Activated T-helper 1 cell treated with Interleukin-2 at 50 U/mL for 16 hours (primary cell): Measurements from ENCODE around the gene JADE2.
"Not testable (repeated sequence)": the region's sequence is repeated elsewhere in the genome, so short reads cannot be mapped to it uniquely, and the experiment has no call there.

ENCODE experiments used
- DNase-seq: peaks from one replicate; pipeline ENCODE4 v3.0.0-alpha.2; 2020; ENCODE audit warnings: low read depth

Gene JADE2

GRCh38 chr5:134590992-134591659, 65.7 kb downstream of the JADE2 start:
- no peak for DNase-seq

GRCh38 chr5:134592141-134592746, 66.8 kb downstream of the JADE2 start:
- no peak for DNase-seq

DNA sequence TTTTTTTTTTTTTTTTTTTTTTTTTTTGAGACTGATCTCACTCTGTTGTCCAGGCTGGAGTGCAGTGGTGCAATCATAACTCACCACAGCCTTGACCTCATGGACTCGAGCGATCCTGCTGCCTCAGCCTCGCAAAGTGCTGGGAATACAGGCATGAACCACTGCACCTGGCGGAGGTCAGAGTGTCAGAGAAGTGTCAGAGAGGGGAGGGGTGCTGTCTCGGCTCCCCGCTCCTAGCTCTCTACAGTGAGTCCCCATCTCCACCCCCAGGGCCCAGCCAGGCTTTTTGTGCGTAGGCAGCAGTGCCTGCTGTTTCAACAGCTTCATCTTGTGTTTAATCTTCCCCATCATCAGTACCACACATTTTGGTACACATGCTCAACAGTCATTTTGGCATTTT, 68.9 kb downstream of the JADE2 start:
- no peak for DNase-seq

GRCh38 chr5:134594797-134595457, 69.5 kb downstream of the JADE2 start:
- no peak for DNase-seq

DNA sequence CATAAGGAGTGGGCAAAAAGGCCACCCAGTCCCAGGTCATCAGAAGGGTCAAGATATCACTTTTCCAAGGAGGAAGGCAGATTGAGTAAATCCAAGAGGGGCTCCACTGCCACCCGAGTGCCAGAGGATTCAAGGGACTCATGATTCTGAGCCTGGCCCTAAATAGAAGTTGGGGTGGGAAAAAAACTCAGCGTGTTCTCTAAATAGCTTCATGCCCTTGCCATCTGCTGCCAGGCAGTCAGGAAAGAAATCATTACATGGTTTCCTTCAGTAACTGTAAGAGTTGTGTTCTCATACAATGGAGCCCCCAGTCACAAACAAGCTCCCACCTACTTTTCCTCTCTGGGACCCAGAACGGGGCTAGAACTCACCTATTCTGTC, 70.0 kb downstream of the JADE2 start:
- no peak for DNase-seq

- DNase-seq, result not testable (repeated sequence)
Observed at GRCh38 chr5:134599820-134600219, 74.3 kb downstream of the JADE2 start.

GRCh38 chr5:134600600-134600999, 75.1 kb downstream of the JADE2 start:
- DNase-seq, result no peak

DNA sequence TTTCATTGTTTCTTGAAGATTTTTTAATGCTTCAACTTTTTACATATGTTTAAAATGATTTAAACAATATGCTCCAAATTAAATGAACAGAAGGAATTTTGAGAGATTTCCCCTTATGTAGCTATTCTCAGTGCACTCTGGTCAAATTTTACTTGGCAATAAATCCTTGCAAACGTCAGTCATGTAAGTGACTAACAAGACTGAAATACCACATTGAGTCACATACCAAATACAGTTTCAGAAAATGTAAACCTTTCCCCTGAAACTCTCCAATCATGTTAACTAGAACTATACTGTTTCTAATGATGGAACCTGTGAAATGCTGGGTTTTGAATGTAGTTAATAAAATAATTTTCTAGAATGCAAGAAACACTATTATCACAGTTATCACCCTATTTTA, 77.6 kb downstream of the JADE2 start:
- DNase-seq, result no peak

GRCh38 chr5:134604908-134605307, 79.4 kb downstream of the JADE2 start:
- DNase-seq, result no peak

GRCh38 chr5:134606726-134607125, 81.3 kb downstream of the JADE2 start:
- no peak for DNase-seq

DNA sequence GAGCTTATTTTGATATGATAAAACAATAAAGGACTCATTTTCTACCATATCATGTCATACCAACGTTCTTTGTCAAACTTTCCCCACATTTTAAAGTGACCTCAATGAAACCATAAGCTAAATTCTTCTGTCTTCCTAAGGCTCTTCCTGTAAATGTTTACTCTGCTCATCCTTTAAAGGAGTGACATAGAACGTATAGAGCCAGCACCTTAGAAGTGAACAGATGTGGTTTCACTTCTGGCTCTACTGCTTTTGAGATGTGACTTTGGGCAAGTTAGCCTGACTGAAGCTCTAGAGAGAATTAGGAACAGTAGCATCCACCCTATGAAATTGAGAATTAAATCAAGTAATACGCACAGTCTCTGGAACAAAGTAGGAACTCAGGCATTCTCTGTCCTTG, 83.1 kb downstream of the JADE2 start:
- no peak for DNase-seq

DNA sequence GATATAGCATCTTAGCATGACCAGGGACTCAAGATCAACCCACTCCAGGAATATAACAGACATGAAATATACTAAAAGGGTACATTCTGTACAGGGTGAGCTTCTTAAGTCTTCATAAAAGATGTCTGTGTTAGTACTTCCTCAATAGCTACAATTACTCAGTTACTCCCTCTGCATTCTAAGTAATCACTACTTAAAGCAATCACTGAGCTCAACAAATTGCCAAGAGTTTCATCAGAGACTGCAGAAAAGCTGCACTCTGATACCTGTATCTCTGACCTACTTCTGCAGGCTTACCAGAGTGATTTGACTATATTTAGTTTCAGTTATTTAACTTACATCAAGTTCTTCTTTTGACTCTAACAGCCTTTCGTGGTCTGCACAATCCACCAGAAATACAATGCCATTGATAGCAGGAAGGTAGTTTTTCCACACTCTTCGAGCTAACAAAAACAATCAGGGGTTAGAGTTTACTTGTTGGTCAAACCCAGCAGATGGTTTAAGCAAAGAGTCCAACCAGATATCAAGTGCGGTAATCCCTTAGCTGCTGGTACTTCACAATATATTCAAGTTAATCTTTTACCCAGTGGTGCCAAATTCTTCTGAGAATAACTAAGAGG, 83.9 kb downstream of the JADE2 start:
- DNase-seq, result no peak

DNA sequence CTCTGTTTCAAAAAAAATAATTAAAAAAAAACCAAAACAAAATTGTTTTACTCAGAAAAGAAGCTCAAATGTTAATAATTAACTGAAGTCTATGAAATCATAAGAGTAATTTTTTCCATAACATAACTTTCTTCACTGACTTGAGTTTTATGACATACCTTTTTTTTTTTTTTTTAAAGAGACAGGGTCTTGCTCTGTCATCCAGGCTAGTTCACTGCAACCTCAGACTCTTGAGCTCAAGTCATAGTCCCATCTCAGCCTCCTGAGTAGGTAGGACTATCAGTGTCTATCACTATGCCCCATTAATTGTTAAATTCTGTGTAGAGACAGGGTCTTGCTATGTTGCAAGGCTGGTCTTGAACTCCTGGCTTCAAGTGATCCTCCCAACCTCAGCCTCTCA, 85.3 kb downstream of the JADE2 start:
- DNase-seq, result no peak

GRCh38 chr5:134611515-134611914, 86.0 kb downstream of the JADE2 start:
- no peak for DNase-seq

DNA sequence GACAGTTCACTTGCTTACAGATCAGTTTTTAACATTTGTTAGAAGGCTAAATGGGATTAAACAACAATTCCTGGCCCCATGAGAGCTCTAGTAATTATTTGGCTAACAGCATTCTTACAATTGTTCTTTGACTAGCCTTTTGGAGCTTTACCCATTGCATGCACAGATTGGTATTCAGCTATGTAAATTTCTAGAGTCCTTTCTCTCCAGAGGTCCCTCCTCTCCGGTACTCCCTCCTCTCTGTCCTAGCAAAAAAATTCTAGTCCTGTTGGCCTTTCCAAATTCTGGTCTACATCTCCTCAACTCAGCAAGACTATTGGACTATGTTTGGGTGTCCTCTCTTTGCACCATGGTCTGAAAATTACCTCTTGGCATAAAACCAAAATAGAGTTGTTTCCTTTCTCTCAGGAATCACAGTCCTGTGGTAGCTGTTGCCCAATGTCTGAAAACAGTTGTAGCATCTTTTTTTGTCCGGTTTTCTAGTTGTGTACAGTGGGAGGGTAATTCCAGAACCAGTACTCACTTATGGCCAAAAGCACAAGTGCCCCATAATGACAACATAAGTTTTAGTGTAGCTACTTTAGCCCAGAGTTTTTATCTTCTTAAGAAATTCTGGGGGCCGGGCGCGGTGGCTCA, 89.1 kb downstream of the JADE2 start:
- no peak for DNase-seq

DNA sequence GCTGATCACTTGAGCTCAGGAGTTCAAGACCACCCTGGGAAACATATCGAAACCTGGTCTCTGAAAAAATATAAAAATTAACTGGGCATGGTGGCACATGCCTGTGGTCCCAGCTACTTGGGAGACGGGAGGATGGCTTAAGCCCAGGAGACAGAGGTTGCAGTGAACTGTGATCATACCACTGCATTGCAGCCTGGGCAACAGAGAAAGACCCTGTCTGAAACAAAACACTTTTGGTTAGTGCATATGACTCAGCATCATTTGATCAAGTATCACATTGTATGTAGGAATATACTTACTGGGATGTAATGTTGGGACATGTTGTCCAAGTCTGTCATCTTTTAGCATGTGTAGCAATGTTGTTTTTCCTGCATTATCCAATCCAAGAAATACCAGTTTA, 95.2 kb downstream of the JADE2 start:
- DNase-seq, result no peak

DNA sequence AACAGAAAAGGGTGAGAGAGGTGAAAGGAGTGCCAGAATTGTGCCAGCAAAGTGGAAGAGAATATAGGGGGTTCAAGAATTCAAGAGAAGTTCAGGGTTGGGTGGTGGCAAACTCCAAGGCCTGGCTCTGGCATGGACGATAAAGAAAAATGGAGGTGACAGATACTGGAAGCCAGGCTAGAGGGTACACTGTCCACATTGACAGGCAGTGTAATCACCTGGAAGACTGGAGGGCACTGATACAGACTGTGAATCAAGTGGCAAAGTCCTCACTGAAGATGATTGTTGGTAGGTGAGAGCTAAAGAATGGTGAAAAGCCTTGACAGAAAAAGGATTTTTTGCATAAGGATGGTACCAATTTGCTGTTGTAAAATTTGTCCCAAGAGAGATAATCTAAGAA, 100.1 kb downstream of the JADE2 start:
- DNase-seq, result no peak

GRCh38 chr5:134626369-134627014, 101.0 kb downstream of the JADE2 start:
- no peak for DNase-seq
